Neural cell (in vitro differentiated cells): ENCODE results near the gene FAM76B. TPM values are rescaled to one million over a fixed set of nuclear protein-coding genes. Genes with fewer than 3 reads are reported as not detected.

Experiments
- H2AFZ ChIP-seq: fragments of 200-600, 300-800 bp; sonication (generic), shearing (Covaris generic); 2 replicates; pipeline ENCODE4 v1.6.0; 2014; ENCODE audit warnings: low read depth, mild to moderate bottlenecking, antibody characterized with exemption, low read length, moderate library complexity
- H3F3A ChIP-seq: fragments of 200-600 bp; shearing (Covaris generic); 2 replicates; pipeline ENCODE4 v1.6.1; 2016; ENCODE audit warnings: mild to moderate bottlenecking, moderate library complexity, mixed read lengths, antibody characterized with exemption, low read length; ENCODE audit not compliant: insufficient read depth, poor library complexity, severe bottlenecking
- H3K27ac ChIP-seq: fragments of 200-600, 300-800 bp; sonication (generic), shearing (Covaris generic); 2 replicates; pipeline ENCODE4 v1.5.1; 2014; ENCODE audit warnings: mild to moderate bottlenecking, low read length, moderate library complexity
- H3K27me3 ChIP-seq: fragments of 300-800, 200-600 bp; sonication (generic), shearing (Covaris generic); 2 replicates; pipeline ENCODE4 v1.6.0; 2014; ENCODE audit warnings: mild to moderate bottlenecking, low read depth, low read length, moderate library complexity; ENCODE audit not compliant: insufficient read depth
- H3K36me3 ChIP-seq: fragments of 300-800, 200-600 bp; sonication (generic), shearing (Covaris generic); 2 replicates; pipeline ENCODE4 v1.5.1; 2014; ENCODE audit warnings: mild to moderate bottlenecking, antibody characterized with exemption, low read length, moderate library complexity; ENCODE audit not compliant: insufficient read depth
- H3K4me2 ChIP-seq: fragments of 300-800, 200-600 bp; sonication (generic), shearing (Covaris generic); 2 replicates; pipeline ENCODE4 v1.6.0; 2014; ENCODE audit warnings: mild to moderate bottlenecking, low read length
- H3K4me3 ChIP-seq: fragments of 300-800, 200-600 bp; sonication (generic), shearing (Covaris generic); 2 replicates; pipeline ENCODE4 v1.5.1; 2014; ENCODE audit warnings: mild to moderate bottlenecking, low read length, moderate library complexity
- H3K79me2 ChIP-seq: fragments of 200-600 bp; shearing (Covaris generic); replicated peaks from 2 replicates; pipeline ENCODE4 v1.6.0; 2014; ENCODE audit warnings: mild to moderate bottlenecking, low read length, moderate library complexity; ENCODE audit not compliant: insufficient read depth
- H3K9ac ChIP-seq: fragments of 300-800, 200-600 bp; sonication (generic), shearing (Covaris generic); 2 replicates; pipeline ENCODE4 v1.6.1; 2016; ENCODE audit warnings: mild to moderate bottlenecking, low read length, mixed read lengths
- H3K9me2 ChIP-seq: fragments of 200-600 bp; shearing (Covaris generic); 2 replicates; pipeline ENCODE4 v1.6.1; 2016; ENCODE audit warnings: mild to moderate bottlenecking, low read length, mixed read lengths; ENCODE audit not compliant: insufficient read depth
- H3K9me3 ChIP-seq: fragments of 200-600, 300-800 bp; sonication (generic), shearing (Covaris generic); 2 replicates; pipeline ENCODE4 v1.6.1; 2016; ENCODE audit warnings: mild to moderate bottlenecking, mixed run types, low read length, moderate library complexity, mixed read lengths
- H4K20me1 ChIP-seq: fragments of 200-600 bp; shearing (Covaris generic); 2 replicates; pipeline ENCODE4 v1.6.1; 2016; ENCODE audit warnings: mild to moderate bottlenecking, mixed run types; ENCODE audit not compliant: insufficient read depth
- CTCF ChIP-seq: fragments of 450-650 bp; IDR thresholded peaks from 2 replicates; pipeline ENCODE4 v1.5.1; 2014; ENCODE audit warnings: antibody characterized with exemption, mild to moderate bottlenecking, moderate library complexity; ENCODE audit not compliant: poor library complexity, severe bottlenecking
- EP300 ChIP-seq: fragments of 450-650 bp; conservative IDR thresholded peaks from 2 replicates; pipeline ENCODE4 v1.6.1; 2014; ENCODE audit warnings: antibody characterized with exemption, mild to moderate bottlenecking, moderate library complexity; ENCODE audit not compliant: poor library complexity, severe bottlenecking
- EZH2 ChIP-seq: fragments of 200-600, 300-800 bp; shearing (Covaris generic), sonication (generic); IDR thresholded peaks from 2 replicates; pipeline ENCODE4 v1.6.1; 2014; ENCODE audit warnings: antibody characterized with exemption, low read length, borderline replicate concordance, mild to moderate bottlenecking; ENCODE audit not compliant: insufficient read depth, poor library complexity, severe bottlenecking
- MXI1 ChIP-seq: fragments of 450-650 bp; conservative IDR thresholded peaks from 2 replicates; pipeline ENCODE4 v1.6.1; 2014; ENCODE audit warnings: antibody characterized with exemption, mild to moderate bottlenecking; ENCODE audit not compliant: poor library complexity, severe bottlenecking
- POLR2AphosphoS5 ChIP-seq: IDR thresholded peaks from 2 replicates; pipeline ENCODE4 v1.6.1; 2012
- RAD21 ChIP-seq: fragments of 450-650 bp; conservative IDR thresholded peaks from 2 replicates; pipeline ENCODE4 v1.6.1; 2014; ENCODE audit warnings: antibody characterized with exemption, mild to moderate bottlenecking, moderate library complexity
- SMC3 ChIP-seq: fragments of 450-650 bp; conservative IDR thresholded peaks from 2 replicates; pipeline ENCODE4 v1.6.1; 2014; ENCODE audit warnings: antibody characterized with exemption, mild to moderate bottlenecking, moderate library complexity; ENCODE audit not compliant: poor library complexity
- TAF1 ChIP-seq: IDR thresholded peaks from 2 replicates; pipeline ENCODE4 v1.6.1; 2012; ENCODE audit warnings: low read depth
- polyA plus RNA-seq: library from polyadenylated mRNA; depleted of rRNA; stranded (reverse); fragments of >200 nt; gene quantifications from 2 replicates; pipeline ENCODE4 v1.2.3, GENCODE V29; 2014
- TF ChIP-seq, protein P1 (sequence below): IDR thresholded peaks from 2 replicates; pipeline ENCODE4 v1.6.1; 2012; ENCODE audit warnings: borderline replicate concordance

Gene FAM76B
- polyA plus RNA-seq, 1 donor from 2014 or later = 139 TPM

- no peaks in the 10 kb centered on the region for H3K27me3 ChIP-seq
- no peak overlapping the region for H3K4me2 ChIP-seq
- no peaks in the 10 kb centered on the region for H4K20me1 ChIP-seq
- TF ChIP-seq POLR2AphosphoS5 (no peak), EZH2 (no peak), SMC3 (no peak), MXI1 (no peak), EP300 (no peak)
- H2AFZ ChIP-seq = no peak overlapping the region
- no peaks in the 10 kb centered on the region for H3K36me3 ChIP-seq
- H3K27ac ChIP-seq = no peak overlapping the region
- no peak overlapping the region for H3K9ac ChIP-seq
- no peaks in the 10 kb centered on the region for H3K9me3 ChIP-seq
- no peak overlapping the region for H3K4me3 ChIP-seq
- no peaks in the 10 kb centered on the region for H3K79me2 ChIP-seq
- H3F3A ChIP-seq = no peaks in the 10 kb centered on the region
- H3K9me2 ChIP-seq = no peaks in the 10 kb centered on the region
Observed at GRCh38 chr11:95729462-95729861, 60.1 kb downstream of the FAM76B start.

DNA sequence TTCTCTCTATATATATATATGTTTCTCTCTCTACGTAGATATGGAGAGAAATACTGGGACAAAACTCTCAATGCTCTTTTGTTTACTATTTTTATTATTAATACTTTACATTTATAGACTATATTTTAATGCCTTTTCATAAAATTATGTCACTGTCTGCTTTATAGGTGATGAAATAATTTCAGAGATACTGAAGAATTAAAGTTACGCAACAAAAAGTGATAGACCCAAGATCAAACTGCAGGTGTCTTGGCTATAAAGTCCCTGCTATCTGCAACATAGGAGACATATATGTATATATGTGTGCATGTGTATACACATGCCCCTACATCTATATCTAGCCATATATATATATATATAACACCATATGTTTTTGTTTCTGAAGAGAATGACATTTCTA is 60.8 kb downstream of the FAM76B start:
- no peaks in the 10 kb centered on the region for H3K36me3 ChIP-seq
- no peaks in the 10 kb centered on the region for H3K79me2 ChIP-seq
- no peaks in the 10 kb centered on the region for H4K20me1 ChIP-seq
- no peak overlapping the region for H3K27ac ChIP-seq
- H3K9ac ChIP-seq = no peak overlapping the region
- H3K4me3 ChIP-seq = no peak overlapping the region
- no peaks in the 10 kb centered on the region for H3K9me2 ChIP-seq
- no peak overlapping the region for H3K4me2 ChIP-seq
- H3K27me3 ChIP-seq = no peaks in the 10 kb centered on the region
- no peaks in the 10 kb centered on the region for H3F3A ChIP-seq
- no peaks in the 10 kb centered on the region for H3K9me3 ChIP-seq
- no peak overlapping the region for H2AFZ ChIP-seq
- TF ChIP-seq, protein P1, sequence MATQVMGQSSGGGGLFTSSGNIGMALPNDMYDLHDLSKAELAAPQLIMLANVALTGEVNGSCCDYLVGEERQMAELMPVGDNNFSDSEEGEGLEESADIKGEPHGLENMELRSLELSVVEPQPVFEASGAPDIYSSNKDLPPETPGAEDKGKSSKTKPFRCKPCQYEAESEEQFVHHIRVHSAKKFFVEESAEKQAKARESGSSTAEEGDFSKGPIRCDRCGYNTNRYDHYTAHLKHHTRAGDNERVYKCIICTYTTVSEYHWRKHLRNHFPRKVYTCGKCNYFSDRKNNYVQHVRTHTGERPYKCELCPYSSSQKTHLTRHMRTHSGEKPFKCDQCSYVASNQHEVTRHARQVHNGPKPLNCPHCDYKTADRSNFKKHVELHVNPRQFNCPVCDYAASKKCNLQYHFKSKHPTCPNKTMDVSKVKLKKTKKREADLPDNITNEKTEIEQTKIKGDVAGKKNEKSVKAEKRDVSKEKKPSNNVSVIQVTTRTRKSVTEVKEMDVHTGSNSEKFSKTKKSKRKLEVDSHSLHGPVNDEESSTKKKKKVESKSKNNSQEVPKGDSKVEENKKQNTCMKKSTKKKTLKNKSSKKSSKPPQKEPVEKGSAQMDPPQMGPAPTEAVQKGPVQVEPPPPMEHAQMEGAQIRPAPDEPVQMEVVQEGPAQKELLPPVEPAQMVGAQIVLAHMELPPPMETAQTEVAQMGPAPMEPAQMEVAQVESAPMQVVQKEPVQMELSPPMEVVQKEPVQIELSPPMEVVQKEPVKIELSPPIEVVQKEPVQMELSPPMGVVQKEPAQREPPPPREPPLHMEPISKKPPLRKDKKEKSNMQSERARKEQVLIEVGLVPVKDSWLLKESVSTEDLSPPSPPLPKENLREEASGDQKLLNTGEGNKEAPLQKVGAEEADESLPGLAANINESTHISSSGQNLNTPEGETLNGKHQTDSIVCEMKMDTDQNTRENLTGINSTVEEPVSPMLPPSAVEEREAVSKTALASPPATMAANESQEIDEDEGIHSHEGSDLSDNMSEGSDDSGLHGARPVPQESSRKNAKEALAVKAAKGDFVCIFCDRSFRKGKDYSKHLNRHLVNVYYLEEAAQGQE = no peak
- TF ChIP-seq SMC3 (no peak), TAF1 (no peak), EZH2 (no peak), CTCF (no peak), EP300 (no peak), MXI1 (no peak), POLR2AphosphoS5 (no peak), RAD21 (no peak)

DNA sequence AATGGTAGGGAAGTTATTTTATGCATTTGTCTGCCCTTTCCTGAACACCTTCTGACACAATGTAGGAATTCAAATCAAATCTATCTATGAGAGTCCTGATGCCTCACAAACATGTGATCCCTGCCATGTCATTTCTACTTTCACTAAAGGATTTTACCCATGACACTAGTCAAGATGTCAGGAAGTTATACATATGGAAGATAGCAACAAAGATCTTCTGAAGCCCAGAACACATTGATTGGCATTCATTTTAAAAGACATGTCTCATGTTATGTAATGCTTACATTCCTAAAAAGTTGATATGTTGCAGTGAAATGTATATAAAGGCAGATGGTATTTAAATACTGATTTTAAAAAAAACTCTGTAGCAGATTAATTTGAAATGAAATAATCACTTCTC is 61.5 kb downstream of the FAM76B start:
- Histone ChIP-seq H2AFZ (no peak overlapping the region), H3K4me2 (no peak overlapping the region)

More for the DNA sequence above, 61.5 kb downstream of the FAM76B start:
- H4K20me1 ChIP-seq = no peaks in the 10 kb centered on the region
- no peaks in the 10 kb centered on the region for H3K79me2 ChIP-seq
- H3K9me2 ChIP-seq = no peaks in the 10 kb centered on the region
- H3K36me3 ChIP-seq = no peaks in the 10 kb centered on the region
- H3F3A ChIP-seq = no peaks in the 10 kb centered on the region
- H3K4me3 ChIP-seq = no peak overlapping the region
- peak overlapping the region; percentile 18 for H3K27ac ChIP-seq
- TF ChIP-seq, protein P1 = peak; percentile 24
- peak; percentile 87 for TF ChIP-seq EP300
- no peak for TF ChIP-seq SMC3
- peak; percentile 28 for TF ChIP-seq POLR2AphosphoS5
- no peaks in the 10 kb centered on the region for H3K27me3 ChIP-seq
- H3K9ac ChIP-seq = no peak overlapping the region
- H3K9me3 ChIP-seq = no peaks in the 10 kb centered on the region
